Activated T-helper 1 cell treated with Interleukin-2 at 50 U/mL for 16 hours (primary cell): Measurements from ENCODE around the gene MAP3K5.

Source experiments
- DNase-seq: peaks from one replicate; pipeline ENCODE4 v3.0.0-alpha.2; 2020; ENCODE audit warnings: low read depth

Gene MAP3K5

GRCh38 chr6:136571065-136571464, 221.2 kb downstream of the MAP3K5 start:
- DNase-seq = no peak

- DNase-seq = no peak
Observed at GRCh38 chr6:136568129-136568528, 224.1 kb downstream of the MAP3K5 start.

GRCh38 chr6:136567688-136568087, 224.6 kb downstream of the MAP3K5 start:
- no peak for DNase-seq

GRCh38 chr6:136566851-136567250, 225.4 kb downstream of the MAP3K5 start:
- no peak for DNase-seq

GRCh38 chr6:136566007-136566487, 226.2 kb downstream of the MAP3K5 start:
- no peak for DNase-seq

GRCh38 chr6:136564180-136564579, 228.1 kb downstream of the MAP3K5 start:
- DNase-seq = no peak

- DNase-seq = no peak
Observed at GRCh38 chr6:136563386-136564152, 228.7 kb downstream of the MAP3K5 start.

- no peak for DNase-seq
Observed at GRCh38 chr6:136562211-136562610, 230.1 kb downstream of the MAP3K5 start.

GRCh38 chr6:136553166-136553787, 239.0 kb downstream of the MAP3K5 start:
- DNase-seq = no peak

- DNase-seq = no peak
Observed at GRCh38 chr6:136552054-136552453, 240.2 kb downstream of the MAP3K5 start.

GRCh38 chr6:136551103-136551502, 241.2 kb downstream of the MAP3K5 start:
- DNase-seq = no peak

- DNase-seq = peak; percentile 52
Observed at GRCh38 chr6:136550330-136551071, 241.8 kb downstream of the MAP3K5 start, which contains the start of gene MAP7. MAP7 (minus strand) TSS chr6:136550422; CDS start chr6:136550408, 14 bp downstream.

GRCh38 chr6:136550045-136550329, 242.3 kb downstream of the MAP3K5 start:
- DNase-seq = no peak

GRCh38 chr6:136549300-136550044, 242.8 kb downstream of the MAP3K5 start:
- DNase-seq = no peak

- no peak for DNase-seq
Observed at GRCh38 chr6:136548582-136549299, 243.5 kb downstream of the MAP3K5 start.

GRCh38 chr6:136547871-136548270, 244.4 kb downstream of the MAP3K5 start:
- DNase-seq = no peak

- DNase-seq = no peak
Observed at GRCh38 chr6:136547336-136547735, 244.9 kb downstream of the MAP3K5 start.

- no peak for DNase-seq
Observed at GRCh38 chr6:136546331-136546730, 245.9 kb downstream of the MAP3K5 start.

- DNase-seq = no peak
Observed at GRCh38 chr6:136544326-136544725, 248.0 kb downstream of the MAP3K5 start.

- no peak for DNase-seq
Observed at GRCh38 chr6:136541395-136541794, 250.9 kb downstream of the MAP3K5 start.

- DNase-seq = no peak
Observed at GRCh38 chr6:136539967-136540652, 252.2 kb downstream of the MAP3K5 start.
